CD14-positive monocyte (primary cell): ENCODE results near the gene ST3GAL5. TPM values are rescaled to one million over a fixed set of nuclear protein-coding genes. Genes with fewer than 3 reads are reported as not detected.

Experiments used
- DNase-seq, 3 donors: peaks; one replicate each; pipeline ENCODE4 v3.0.0-alpha.2; 2011 to 2022
- H2AFZ ChIP-seq: 2 replicates; pipeline ENCODE4 v1.6.0; 2012; ENCODE audit warnings: mild to moderate bottlenecking, low read depth, low read length, inconsistent platforms; ENCODE audit not compliant: insufficient read depth, poor library complexity, severe bottlenecking
- H3K27ac ChIP-seq, 2 donors: 1 replicate in 1 of 2; 2 replicates in 1 of 2; pipeline ENCODE4 v1.5.1; 2012 to 2013; ENCODE audit warnings: low read length in 2 of 2, control low read depth in 1 of 2, inconsistent platforms in 1 of 2, low read depth in 1 of 2, mild to moderate bottlenecking in 1 of 2
- H3K27me3 ChIP-seq, 2 donors: one replicate each; pipeline versions ENCODE4 v1.6.0 to v1.6.1; 2011 to 2013; ENCODE audit warnings: low read length in 2 of 2; ENCODE audit not compliant: control insufficient read depth in 2 of 2, insufficient read depth in 2 of 2
- H3K36me3 ChIP-seq, 2 donors: replicated peaks in 1 of 2; 1 replicate in 1 of 2; 2 replicates in 1 of 2; pipeline versions ENCODE4 v1.5.1 to v1.6.1; 2012 to 2013; ENCODE audit warnings: low read length in 2 of 2, control low read depth in 1 of 2, inconsistent platforms in 1 of 2, mild to moderate bottlenecking in 1 of 2; ENCODE audit not compliant: insufficient read depth in 2 of 2, control insufficient read depth in 1 of 2
- H3K4me1 ChIP-seq, 2 donors: 1 replicate in 1 of 2; 2 replicates in 1 of 2; pipeline versions ENCODE4 v1.5.1 to v1.6.1; 2012 to 2013; ENCODE audit warnings: low read length in 2 of 2, control low read depth in 1 of 2, inconsistent platforms in 1 of 2, mild to moderate bottlenecking in 1 of 2, moderate library complexity in 1 of 2; ENCODE audit not compliant: insufficient read depth in 2 of 2, control insufficient read depth in 1 of 2
- H3K4me2 ChIP-seq: replicated peaks from 2 replicates; pipeline ENCODE3; 2012; ENCODE audit warnings: low read length, moderate library complexity, mild to moderate bottlenecking; ENCODE audit not compliant: poor library complexity, severe bottlenecking; ENCODE audit errors: extremely low read depth
- H3K4me3 ChIP-seq, 3 experiments: fragments of 200-600 bp in 1 of 3; sonication (generic) in 1 of 3; replicated peaks in 1 of 3; 1 replicate in 2 of 3; 2 replicates in 1 of 3; pipeline ENCODE4 v1.5.1; 2011 to 2013; ENCODE audit warnings: low read length in 3 of 3, mild to moderate bottlenecking in 3 of 3, control low read depth in 2 of 3, low read depth in 2 of 3, inconsistent platforms in 1 of 3, moderate library complexity in 1 of 3
- H3K79me2 ChIP-seq: 2 replicates; pipeline ENCODE4 v1.6.0; 2012; ENCODE audit warnings: mild to moderate bottlenecking, control low read depth, inconsistent platforms, low read length, moderate library complexity; ENCODE audit not compliant: insufficient read depth
- H3K9ac ChIP-seq: 2 replicates; pipeline ENCODE4 v1.6.0; 2017; ENCODE audit warnings: low read length, mild to moderate bottlenecking; ENCODE audit not compliant: insufficient read depth, poor library complexity, severe bottlenecking
- H3K9me3 ChIP-seq, 2 donors: replicated peaks in 1 of 2; 1 replicate in 1 of 2; 2 replicates in 1 of 2; pipeline versions ENCODE4 v1.5.1 to v1.6.1; 2012 to 2013; ENCODE audit warnings: low read length in 2 of 2, control low read depth in 1 of 2; ENCODE audit not compliant: control insufficient read depth in 1 of 2, insufficient read depth in 1 of 2
- H4K20me1 ChIP-seq: 2 replicates; pipeline ENCODE4 v1.6.0; 2012; ENCODE audit warnings: mild to moderate bottlenecking, low read length, control low read depth, moderate library complexity; ENCODE audit not compliant: insufficient read depth
- H3K27ac Mint-ChIP-seq, 7 donors: one replicate each; pipeline ENCODE4 v1.8.0; 2020; ENCODE audit warnings: mild to moderate bottlenecking in 7 of 7, mixed read lengths in 7 of 7, moderate library complexity in 6 of 7, inconsistent platforms in 2 of 7
- H3K27me3 Mint-ChIP-seq, 3 donors: one replicate each; pipeline ENCODE4 v1.8.0; 2021 to 2022; ENCODE audit warnings: low read depth in 3 of 3, mild to moderate bottlenecking in 3 of 3, mixed read lengths in 3 of 3, moderate library complexity in 3 of 3, inconsistent platforms in 1 of 3
- H3K36me3 Mint-ChIP-seq, 2 donors: one replicate each; pipeline ENCODE4 v1.8.0; 2020; ENCODE audit warnings: mixed read lengths in 2 of 2, inconsistent platforms in 1 of 2, mild to moderate bottlenecking in 1 of 2
- H3K4me1 Mint-ChIP-seq: one replicate; pipeline ENCODE4 v1.8.0; 2020; ENCODE audit warnings: mild to moderate bottlenecking, mixed read lengths
- H3K4me3 Mint-ChIP-seq, 2 donors: one replicate each; pipeline ENCODE4 v1.8.0; 2020; ENCODE audit warnings: mild to moderate bottlenecking in 2 of 2, mixed read lengths in 2 of 2, moderate library complexity in 1 of 2
- H3K9me3 Mint-ChIP-seq, 7 donors: one replicate each; pipeline ENCODE4 v1.8.0; 2020 to 2022; ENCODE audit warnings: mixed read lengths in 7 of 7, mild to moderate bottlenecking in 6 of 7, moderate library complexity in 6 of 7, inconsistent platforms in 2 of 7
- WGBS: methylation state at CpG from one replicate; pipeline ENCODE4 v1.1.5; 2013; ENCODE audit warnings: missing lambda C conversion rate; ENCODE audit not compliant: insufficient coverage; 5-methylcytosine and 5-hydroxymethylcytosine counted together
- intact Hi-C, 2 donors: fragments of 100-400 bp; cut with micrococcal nuclease; formaldehyde crosslinking; loops; one replicate each; pipeline versions ENCODE4 v1.15.0 to v1.15.1; 2023
- polyA plus RNA-seq, 3 donors: library from polyadenylated mRNA; depleted of rRNA in 1 of 3; unstranded in 2 of 3; stranded (reverse) in 1 of 3; fragments of 300-500 nt in 2 of 3; fragments of >200 nt in 1 of 3; fragmentation: Illumina TruSeq in 2 of 3; gene quantifications; 1 replicate in 2 of 3; 2 replicates in 1 of 3; pipeline ENCODE4 v1.2.3, GENCODE V29; 2012 to 2021
- TF ChIP-seq, protein P1 (sequence below): fragments of 200-600 bp; IDR thresholded peaks from one replicate; pipeline ENCODE4 v1.8.0; 2022; ENCODE audit warnings: antibody characterized with exemption, mild to moderate bottlenecking

Gene ST3GAL5
- polyA plus RNA-seq, 3 donors: 14.0 to 51.2 (median 19.5) TPM

- H3K9me3 Mint-ChIP-seq: peaks cover 0 to 4% (median 2%) of the 10 kb centered on the region in 7 donors
- peaks cover under 1% of the 10 kb centered on the region for H3K4me1 Mint-ChIP-seq
- H3K27ac Mint-ChIP-seq: no peak overlapping the region
- H3K4me3 ChIP-seq: no peak overlapping the region
- H2AFZ ChIP-seq: no peak overlapping the region
- H3K9me3 ChIP-seq: no peaks in the 10 kb centered on the region
- H3K27me3 Mint-ChIP-seq: peaks cover 0 to 2% (median 0%) of the 10 kb centered on the region in 3 donors
- no peak overlapping the region for H3K4me3 Mint-ChIP-seq
- H3K79me2 ChIP-seq: no peaks in the 10 kb centered on the region
- no peak overlapping the region for H3K4me2 ChIP-seq
- peaks cover 32 to 58% of the 10 kb centered on the region in 2 donors for H3K36me3 ChIP-seq
- H3K9ac ChIP-seq: no peak overlapping the region
- no peaks in the 10 kb centered on the region for H4K20me1 ChIP-seq
- H3K27ac ChIP-seq: no peak overlapping the region
- WGBS: 94% methylated on average over 6 of the region's 10 CpGs
- H3K27me3 ChIP-seq: no peaks in the 10 kb centered on the region
- no peaks in the 10 kb centered on the region for H3K4me1 ChIP-seq
- peaks cover 46 to 61% of the 10 kb centered on the region in 2 donors for H3K36me3 Mint-ChIP-seq
- DNase-seq: no peak
- TF ChIP-seq, protein P1, sequence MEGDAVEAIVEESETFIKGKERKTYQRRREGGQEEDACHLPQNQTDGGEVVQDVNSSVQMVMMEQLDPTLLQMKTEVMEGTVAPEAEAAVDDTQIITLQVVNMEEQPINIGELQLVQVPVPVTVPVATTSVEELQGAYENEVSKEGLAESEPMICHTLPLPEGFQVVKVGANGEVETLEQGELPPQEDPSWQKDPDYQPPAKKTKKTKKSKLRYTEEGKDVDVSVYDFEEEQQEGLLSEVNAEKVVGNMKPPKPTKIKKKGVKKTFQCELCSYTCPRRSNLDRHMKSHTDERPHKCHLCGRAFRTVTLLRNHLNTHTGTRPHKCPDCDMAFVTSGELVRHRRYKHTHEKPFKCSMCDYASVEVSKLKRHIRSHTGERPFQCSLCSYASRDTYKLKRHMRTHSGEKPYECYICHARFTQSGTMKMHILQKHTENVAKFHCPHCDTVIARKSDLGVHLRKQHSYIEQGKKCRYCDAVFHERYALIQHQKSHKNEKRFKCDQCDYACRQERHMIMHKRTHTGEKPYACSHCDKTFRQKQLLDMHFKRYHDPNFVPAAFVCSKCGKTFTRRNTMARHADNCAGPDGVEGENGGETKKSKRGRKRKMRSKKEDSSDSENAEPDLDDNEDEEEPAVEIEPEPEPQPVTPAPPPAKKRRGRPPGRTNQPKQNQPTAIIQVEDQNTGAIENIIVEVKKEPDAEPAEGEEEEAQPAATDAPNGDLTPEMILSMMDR: no peak
- intact Hi-C loops: no loop called here
Observed at GRCh38 chr2:85839461-85839860, 49.3 kb downstream of the ST3GAL5 start.

DNA sequence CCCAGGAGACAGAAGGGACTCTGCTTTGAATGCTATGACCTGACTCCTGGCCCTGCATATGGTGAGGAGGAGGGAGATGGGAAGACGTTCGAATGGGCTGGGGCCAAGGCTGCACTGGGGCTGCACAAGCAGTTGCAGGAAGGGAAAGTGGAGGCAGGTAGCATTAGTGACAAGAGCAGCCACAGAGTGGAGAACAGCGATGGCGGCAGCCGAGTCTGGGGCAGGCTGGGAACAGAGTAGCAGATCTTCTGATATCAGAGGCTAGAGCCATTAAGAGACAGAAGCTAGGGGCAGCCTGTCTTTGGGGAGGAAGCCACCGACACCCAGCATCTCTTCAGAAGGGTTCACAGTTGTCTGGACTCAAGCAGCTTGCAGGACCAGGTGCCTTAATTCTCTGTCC is 50.1 kb downstream of the ST3GAL5 start:
- Mint-ChIP-seq H3K9me3 (peaks cover 0 to 6% (median 2%) of the 10 kb centered on the region in 7 donors), H3K4me1 (no peaks in the 10 kb centered on the region), H3K27me3 (peaks cover 0 to 2% (median 0%) of the 10 kb centered on the region in 3 donors), H3K4me3 (no peak overlapping the region), H3K27ac (peak overlapping the region in 2 of 7 donors; percentile 30 to 58), H3K36me3 (peaks cover 39 to 54% of the 10 kb centered on the region in 2 donors)
- no peaks in the 10 kb centered on the region for H3K9me3 ChIP-seq
- DNase-seq: no peak
- H3K27ac ChIP-seq: no peak overlapping the region
- H4K20me1 ChIP-seq: no peaks in the 10 kb centered on the region
- no peaks in the 10 kb centered on the region for H3K79me2 ChIP-seq
- intact Hi-C loops: no loop called here
- no peaks in the 10 kb centered on the region for H3K27me3 ChIP-seq
- no peak overlapping the region for H2AFZ ChIP-seq
- H3K36me3 ChIP-seq: peaks cover 27 to 50% of the 10 kb centered on the region in 2 donors
- H3K4me1 ChIP-seq: no peaks in the 10 kb centered on the region
- H3K9ac ChIP-seq: no peak overlapping the region
- H3K4me3 ChIP-seq: no peak overlapping the region
- TF ChIP-seq, protein P1: no peak
- 97% methylated on average over 5 of the region's 6 CpGs for WGBS
- no peak overlapping the region for H3K4me2 ChIP-seq
